GM19328 (cell line): ENCODE data around the gene SLC9A9.

Source experiments
- ATAC-seq: cut with Tn5 transposase; IDR thresholded peaks from one replicate; pipeline ENCODE4 v1.9.1; 2021; ENCODE audit warnings: mild to moderate bottlenecking, moderate library complexity; ENCODE audit not compliant: unreplicated experiment

SLC9A9 gene

DNA sequence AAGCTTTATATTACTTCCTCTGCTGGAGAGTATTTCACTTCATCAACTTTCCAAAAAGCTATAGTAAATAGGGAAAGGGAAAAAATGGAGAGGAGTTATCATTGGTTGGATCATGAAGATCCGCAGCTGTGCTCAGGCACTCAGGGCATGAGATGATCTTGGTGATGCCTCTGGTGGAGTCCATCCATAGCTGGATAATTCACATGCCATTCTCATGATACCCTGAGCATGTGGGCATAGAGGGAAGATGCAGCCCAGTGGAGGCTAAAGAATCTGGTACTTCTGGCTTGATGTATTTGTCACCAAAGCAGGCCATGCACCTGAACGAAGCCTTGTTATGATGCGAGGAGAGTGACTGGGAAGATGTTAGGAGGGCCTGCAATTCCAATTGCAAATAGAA lies 578.5 kb downstream of the SLC9A9 start:
- ATAC-seq: no peak

- no peak for ATAC-seq
Measured at GRCh38 chr3:143267989-143268388, 580.3 kb downstream of the SLC9A9 start.

DNA sequence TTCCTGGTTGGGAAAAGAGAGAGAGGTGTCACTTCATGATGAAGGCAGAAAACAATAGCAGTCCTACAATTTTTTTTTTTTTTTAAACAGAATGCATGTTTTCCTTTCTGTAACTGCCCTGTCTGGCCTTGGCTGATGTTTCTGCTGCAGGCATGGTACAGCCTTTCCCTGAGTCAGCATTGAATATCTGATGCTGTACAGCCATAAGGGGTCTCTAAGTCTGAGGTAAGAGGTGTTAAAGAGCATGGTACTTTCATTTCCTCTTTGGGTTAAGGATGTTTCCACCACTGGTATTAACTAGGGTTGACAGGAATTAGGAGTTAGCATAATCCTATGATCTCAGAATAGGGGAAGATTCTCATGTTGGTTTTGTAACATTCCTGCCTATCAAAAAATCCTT lies 581.3 kb downstream of the SLC9A9 start:
- no peak for ATAC-seq

- ATAC-seq: no peak
Measured at GRCh38 chr3:143266511-143266910, 581.8 kb downstream of the SLC9A9 start.

- ATAC-seq: no peak
Measured at GRCh38 chr3:143265501-143266070, 582.7 kb downstream of the SLC9A9 start.

DNA sequence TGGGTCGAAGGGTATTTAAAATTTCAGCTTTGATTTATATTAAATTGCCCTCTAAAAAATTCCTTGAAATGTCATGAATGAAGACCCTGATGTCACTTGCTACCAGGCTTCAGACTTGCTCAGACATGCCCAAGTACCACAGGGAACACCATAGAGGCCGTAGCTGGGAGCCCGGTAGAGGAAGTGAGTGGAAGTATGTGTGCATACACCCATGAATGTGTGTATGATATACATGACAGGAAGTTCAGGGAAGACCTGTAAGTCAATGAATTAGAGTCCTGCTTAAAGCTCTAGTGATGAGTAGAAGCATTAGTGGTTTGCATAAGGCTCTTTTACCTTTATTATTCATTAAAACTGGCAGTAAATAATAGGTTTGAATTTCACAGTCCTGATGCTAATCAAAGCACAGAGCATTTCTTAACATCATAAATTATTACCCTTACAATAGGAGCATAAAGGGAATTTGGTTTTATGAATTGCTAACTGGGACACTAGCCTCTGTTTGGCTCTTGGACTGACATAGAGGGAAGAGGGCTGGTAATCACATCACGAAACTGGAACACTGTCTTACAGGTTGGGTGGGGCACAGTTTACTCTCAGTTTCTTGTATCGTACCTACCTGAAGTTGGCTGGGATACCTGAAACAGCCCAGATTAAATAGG lies 584.3 kb downstream of the SLC9A9 start:
- no peak for ATAC-seq

DNA sequence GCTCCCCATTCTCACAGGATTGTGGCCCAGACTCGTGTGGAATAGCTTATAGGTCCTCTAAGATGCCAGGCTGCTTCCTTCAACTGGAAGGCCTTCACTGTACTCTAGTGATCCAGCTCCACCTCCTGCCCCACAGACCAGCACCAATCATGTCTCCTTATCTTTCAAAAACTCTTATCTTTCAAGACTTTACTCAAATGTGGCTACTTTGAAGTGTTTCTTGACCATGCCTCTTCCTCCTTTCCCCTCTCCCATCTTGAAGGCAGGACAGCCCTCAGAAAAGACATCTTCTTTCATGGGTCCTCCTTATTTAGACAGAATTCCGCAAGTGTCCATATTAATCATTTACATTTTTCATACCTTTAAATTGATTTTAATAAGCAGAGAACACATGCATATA lies 586.4 kb downstream of the SLC9A9 start:
- ATAC-seq: no peak

DNA sequence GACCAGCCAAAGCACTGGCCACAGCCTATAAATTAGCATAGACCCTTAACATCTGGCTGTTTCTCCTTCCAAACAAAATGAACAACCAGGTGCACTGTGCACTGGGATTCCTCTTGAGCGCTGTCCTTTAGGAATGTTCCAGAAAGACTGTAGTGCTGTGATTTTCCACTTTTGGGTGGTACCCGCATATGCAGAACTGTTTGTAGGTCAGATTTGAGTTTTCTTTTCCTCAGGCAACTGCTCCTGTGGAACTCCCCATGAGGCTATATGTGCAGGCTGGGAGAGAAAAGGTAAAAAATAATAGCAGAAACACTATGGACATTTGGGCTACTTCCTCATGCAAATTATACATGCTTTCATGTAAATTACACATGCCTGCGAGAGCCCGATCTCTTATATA lies 589.6 kb downstream of the SLC9A9 start:
- ATAC-seq: no peak

GRCh38 chr3:143256416-143256815 lies 591.9 kb downstream of the SLC9A9 start:
- ATAC-seq: no peak

DNA sequence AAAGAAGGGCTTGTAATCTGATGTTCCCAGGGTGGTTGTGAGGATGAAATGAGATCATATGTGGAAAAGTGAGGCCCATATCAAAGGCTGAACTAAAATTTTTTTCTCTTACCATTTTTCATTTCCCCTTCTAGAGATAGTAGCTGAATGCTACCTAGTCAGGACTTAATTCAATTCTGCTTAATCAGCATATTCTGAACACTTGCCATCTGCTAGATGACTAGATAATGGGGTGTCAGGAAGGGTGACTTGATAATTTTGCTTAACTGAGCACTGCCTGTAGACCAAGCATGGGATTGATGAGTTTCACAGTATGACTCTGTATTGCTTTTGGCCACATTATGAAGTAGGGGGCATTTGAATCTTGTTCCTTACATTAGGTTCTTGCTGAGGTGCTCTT lies 592.5 kb downstream of the SLC9A9 start:
- ATAC-seq: no peak

DNA sequence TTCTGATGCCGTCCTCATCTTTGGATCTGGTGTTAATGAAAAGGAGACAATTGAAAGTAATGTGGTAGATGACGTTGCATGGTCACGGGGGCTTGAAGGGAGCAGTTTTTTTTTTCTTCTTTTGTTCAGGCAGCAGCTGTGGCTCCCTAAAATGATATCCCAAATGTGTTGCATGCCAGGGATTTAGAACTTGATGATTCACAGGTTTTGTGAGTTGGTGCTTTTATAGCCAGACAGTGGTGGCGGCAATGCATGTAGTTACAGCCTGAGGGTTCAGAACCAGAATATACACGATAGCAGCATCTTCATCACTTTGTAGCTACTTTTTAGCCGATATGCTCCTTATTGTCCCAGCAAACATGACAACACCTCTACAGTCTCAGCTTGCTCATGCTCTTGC lies 595.3 kb downstream of the SLC9A9 start:
- ATAC-seq: no peak

- ATAC-seq: no peak
Measured at GRCh38 chr3:143249014-143249413, 599.3 kb downstream of the SLC9A9 start.

DNA sequence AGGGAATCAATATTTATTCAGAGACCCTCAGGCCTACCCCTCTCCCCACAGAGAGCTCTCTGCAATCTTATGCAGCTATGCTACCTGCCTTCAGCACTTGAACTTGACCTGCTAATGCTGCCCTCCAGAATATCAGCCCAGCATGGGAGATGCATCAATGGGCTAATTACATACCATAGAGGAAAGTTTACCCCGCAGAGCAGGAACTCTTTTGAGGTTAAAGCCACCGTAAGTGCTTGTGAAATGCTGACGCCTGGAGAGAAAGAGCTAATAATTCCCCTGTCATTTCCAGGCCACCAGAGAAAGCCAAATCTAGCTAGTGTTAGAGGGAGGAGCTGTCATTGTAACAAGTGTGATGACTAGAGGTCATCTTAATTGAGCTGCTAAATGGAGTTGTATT lies 601.2 kb downstream of the SLC9A9 start:
- ATAC-seq: no peak

GRCh38 chr3:143245692-143246091 lies 602.6 kb downstream of the SLC9A9 start:
- ATAC-seq: no peak

GRCh38 chr3:143244516-143245063 lies 603.7 kb downstream of the SLC9A9 start:
- no peak for ATAC-seq

- no peak for ATAC-seq
Measured at GRCh38 chr3:143243686-143244085, 604.6 kb downstream of the SLC9A9 start.

GRCh38 chr3:143242691-143243090 lies 605.6 kb downstream of the SLC9A9 start:
- no peak for ATAC-seq

DNA sequence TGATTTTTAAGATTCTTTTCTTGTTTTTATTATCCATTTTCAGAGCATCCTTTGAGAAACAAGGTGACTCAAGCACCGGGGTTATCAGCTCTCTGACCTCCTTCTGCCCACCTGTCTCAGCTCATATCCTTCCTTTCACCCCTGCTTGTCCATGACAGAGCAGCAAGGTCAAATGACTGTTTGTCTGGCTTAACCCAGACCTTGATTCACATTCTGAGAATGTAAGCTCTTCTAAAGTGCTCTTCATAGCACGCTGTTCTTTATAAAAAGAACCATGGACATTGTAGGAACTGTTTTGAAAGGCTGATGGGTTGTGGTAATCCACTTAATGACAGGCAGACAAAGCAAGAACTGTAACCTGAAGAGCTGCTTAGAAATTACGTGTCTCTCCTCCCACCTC lies 606.2 kb downstream of the SLC9A9 start:
- no peak for ATAC-seq

GRCh38 chr3:143241481-143241951 lies 606.8 kb downstream of the SLC9A9 start:
- no peak for ATAC-seq

- no peak for ATAC-seq
Measured at GRCh38 chr3:143240886-143241285, 607.4 kb downstream of the SLC9A9 start.

DNA sequence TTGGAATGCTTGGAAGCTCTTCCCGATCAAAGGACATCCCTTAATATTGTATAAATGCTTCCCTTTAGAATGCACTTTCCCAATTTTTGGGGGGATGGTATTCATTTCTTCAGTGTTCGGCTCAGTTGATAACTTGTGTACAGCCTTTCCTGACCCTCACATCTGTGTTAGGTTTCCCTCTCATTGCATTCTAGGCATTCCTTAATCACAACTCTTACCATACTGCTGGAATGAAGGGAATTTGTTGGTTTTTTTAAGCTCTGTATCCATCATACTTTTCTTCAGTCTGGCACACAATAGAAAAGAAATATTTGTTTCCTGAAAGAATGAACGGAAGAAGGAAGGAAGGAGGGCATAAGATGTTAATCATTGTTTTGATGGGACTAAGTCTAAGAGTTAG lies 609.2 kb downstream of the SLC9A9 start:
- ATAC-seq: no peak

DNA sequence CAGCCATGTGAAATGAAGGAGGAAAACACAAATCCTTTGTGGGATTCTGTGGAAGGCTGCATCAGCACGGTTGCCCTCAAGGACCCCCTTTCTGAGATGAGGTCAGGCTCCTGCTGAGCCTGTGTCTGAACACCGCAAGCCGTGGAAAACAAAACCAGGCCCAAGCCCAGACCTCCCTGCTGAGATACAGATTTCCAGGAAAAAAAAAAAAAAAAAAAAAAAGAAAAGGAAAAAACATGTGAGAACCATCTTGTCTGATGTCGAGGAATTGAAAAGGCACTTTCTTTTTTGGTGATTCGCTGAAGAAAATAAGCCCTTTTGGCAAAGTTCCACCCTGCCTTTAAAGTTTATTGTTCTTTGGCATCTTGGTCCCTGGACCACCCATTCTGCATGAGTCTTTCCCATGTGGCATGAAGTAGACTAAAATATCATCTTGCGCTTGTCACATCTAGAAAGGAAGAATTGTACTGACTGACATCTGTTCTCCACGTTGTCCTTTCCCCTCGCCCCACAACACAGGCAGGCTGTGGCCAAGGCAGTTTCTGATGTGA lies 611.1 kb downstream of the SLC9A9 start:
- ATAC-seq: no peak
